Pulmonary artery endothelial cell (primary cell): Measurements from ENCODE around the gene RAP1GAP2. TPM values are rescaled to one million over a fixed set of nuclear protein-coding genes. Genes with fewer than 3 reads are reported as not detected.
"Not testable (repeated sequence)": the region's sequence is repeated elsewhere in the genome, so short reads cannot be mapped to it uniquely, and the experiment has no call there.

Experiments used
- DNase-seq: peaks from one replicate; pipeline ENCODE4 v3.0.0-alpha.2; 2011; ENCODE audit warnings: low read depth, low spot score
- total RNA-seq: library from RNA; depleted of rRNA; stranded (reverse); fragments of >200 nt; gene quantifications from 2 replicates; pipeline ENCODE4 v1.2.3, GENCODE V29; 2014

Gene RAP1GAP2
- total RNA-seq, 1 donor from 2014 or later: 6.1 TPM

- DNase-seq: no peak
Measured at GRCh38 chr17:2995886-2996809, 199.9 kb downstream of the RAP1GAP2 start.

GRCh38 chr17:2996810-2997670, 200.8 kb downstream of the RAP1GAP2 start:
- no peak for DNase-seq

- not testable (repeated sequence) for DNase-seq
Measured at GRCh38 chr17:2998469-2998901, 202.2 kb downstream of the RAP1GAP2 start.

GRCh38 chr17:3002538-3003295, 206.5 kb downstream of the RAP1GAP2 start:
- no peak for DNase-seq

- DNase-seq: no peak
Measured at GRCh38 chr17:3003296-3004149, 207.3 kb downstream of the RAP1GAP2 start.

GRCh38 chr17:3004150-3004801, 208.0 kb downstream of the RAP1GAP2 start:
- DNase-seq: peak; percentile 98

GRCh38 chr17:3004925-3005324, 208.7 kb downstream of the RAP1GAP2 start:
- DNase-seq: no peak

GRCh38 chr17:3005696-3006095, 209.5 kb downstream of the RAP1GAP2 start:
- DNase-seq: no peak

GRCh38 chr17:3006801-3007200, 210.6 kb downstream of the RAP1GAP2 start:
- no peak for DNase-seq

- DNase-seq: no peak
Measured at GRCh38 chr17:3007651-3008121, 211.4 kb downstream of the RAP1GAP2 start.

- DNase-seq: no peak
Measured at GRCh38 chr17:3008336-3009288, 212.4 kb downstream of the RAP1GAP2 start.

GRCh38 chr17:3009411-3009920, 213.2 kb downstream of the RAP1GAP2 start:
- DNase-seq: no peak

- no peak for DNase-seq
Measured at GRCh38 chr17:3011891-3012290, 215.7 kb downstream of the RAP1GAP2 start.

GRCh38 chr17:3012926-3013581, 216.8 kb downstream of the RAP1GAP2 start:
- DNase-seq: no peak

GRCh38 chr17:3015890-3016289, 219.7 kb downstream of the RAP1GAP2 start:
- no peak for DNase-seq

- DNase-seq: no peak
Measured at GRCh38 chr17:3017936-3018335, 221.7 kb downstream of the RAP1GAP2 start.

- DNase-seq: no peak
Measured at GRCh38 chr17:3019761-3020160, 223.5 kb downstream of the RAP1GAP2 start.

- DNase-seq: no peak
Measured at GRCh38 chr17:3020381-3020780, 224.1 kb downstream of the RAP1GAP2 start.
